GM12878 (cell line): ENCODE measurements around the gene NKIRAS2. TPM values are rescaled to one million over a fixed set of nuclear protein-coding genes. Genes with fewer than 3 reads are reported as not detected.

Experiments used
- ATAC-seq: fragments of 200-7000 bp; cut with Tn5 transposase; 3 replicates; pipeline ENCODE4 v1.9.1; 2020; ENCODE audit warnings: mild to moderate bottlenecking, moderate library complexity
- BruUV-seq: library from RNA; stranded (reverse); fragments of 400-500 nt; replicated peaks from 2 replicates; lab custom pipeline; 2021; lab: Mats Ljungman, UMichigan
- CTCF ChIA-PET: fragments of 300-600 bp; sonication (Branson Sonifier 250); formaldehyde crosslinking; extraction: SDS; loops from one replicate; lab custom pipeline; 2021; ENCODE audit warnings: inconsistent platforms; lab: Yijun Ruan, JAX
- POLR2A ChIA-PET: fragments of 350-600 bp; formaldehyde crosslinking; extraction: SDS; loops from one replicate; lab custom pipeline; 2021; ENCODE audit warnings: inconsistent platforms; lab: Charles Lee
- RAD21 ChIA-PET: fragments of 300-600 bp; sonication (Branson Sonifier 250); formaldehyde crosslinking; loops from one replicate; lab custom pipeline; 2023; ENCODE audit warnings: antibody characterized with exemption; ENCODE audit not compliant: unreplicated experiment; lab: Charles Lee
- SMC1A ChIA-PET: fragments of 300-600 bp; sonication (Branson Sonifier 250); formaldehyde crosslinking; loops from one replicate; lab custom pipeline; 2023; ENCODE audit not compliant: unreplicated experiment, uncharacterized antibody; lab: Charles Lee
- DNase-seq: peaks from one replicate; pipeline ENCODE4 v3.0.0-alpha.2; 2011; ENCODE audit warnings: low read depth, low spot score
- FAIRE-seq: peaks from 3 replicates; lab custom pipeline; 2011; peaks lifted over from hg19 to GRCh38; lab: Jason Lieb, UNC
- H2AFZ ChIP-seq: 2 replicates; pipeline ENCODE4 v1.6.0; 2011; ENCODE audit warnings: low read depth, low read length, control low read depth; ENCODE audit not compliant: control insufficient read depth
- H3K27ac ChIP-seq: 2 replicates; pipeline ENCODE4 v1.5.1; 2011; ENCODE audit warnings: control low read depth; ENCODE audit not compliant: control insufficient read depth, insufficient read depth
- H3K27me3 ChIP-seq, 2 experiments: replicated peaks in 1 of 2; 2 replicates each; pipeline versions ENCODE4 v1.6.0 to v1.6.1; 2011; ENCODE audit warnings: low read length in 1 of 2; ENCODE audit not compliant: control insufficient read depth in 2 of 2, insufficient read depth in 2 of 2
- H3K36me3 ChIP-seq, 2 experiments: 2 replicates each; pipeline ENCODE4 v1.5.1; 2011; ENCODE audit warnings: low read length in 1 of 2; ENCODE audit not compliant: control insufficient read depth in 2 of 2, insufficient read depth in 2 of 2
- H3K4me1 ChIP-seq: 2 replicates; pipeline ENCODE4 v1.6.1; 2011; ENCODE audit warnings: mild to moderate bottlenecking, low read length, moderate library complexity, mixed read lengths; ENCODE audit not compliant: control insufficient read depth, insufficient read depth
- H3K4me2 ChIP-seq: 2 replicates; pipeline ENCODE4 v1.6.0; 2011; ENCODE audit warnings: control low read depth; ENCODE audit not compliant: control insufficient read depth, insufficient read depth
- H3K4me3 ChIP-seq: fragments of 200-600 bp; sonication (generic); 2 replicates; pipeline ENCODE4 v1.5.1; 2016
- H3K79me2 ChIP-seq: 2 replicates; pipeline ENCODE4 v1.6.0; 2011; ENCODE audit warnings: low read length; ENCODE audit not compliant: control insufficient read depth, insufficient read depth
- H3K9ac ChIP-seq: 2 replicates; pipeline ENCODE4 v1.8.0; 2011; ENCODE audit warnings: low read length, control low read depth, mixed read lengths; ENCODE audit not compliant: control insufficient read depth, insufficient read depth
- H3K9me3 ChIP-seq: replicated peaks from 3 replicates; pipeline ENCODE4 v1.5.1; 2011; ENCODE audit warnings: mild to moderate bottlenecking, low read length; ENCODE audit not compliant: control insufficient read depth, insufficient read depth
- H4K20me1 ChIP-seq: 2 replicates; pipeline ENCODE4 v1.6.0; 2011; ENCODE audit not compliant: control insufficient read depth, insufficient read depth
- CHD2 ChIP-seq: IDR thresholded peaks from 2 replicates; pipeline ENCODE4 v1.6.1; 2011; ENCODE audit warnings: low read depth, low read length, improper control_type of control experiment, borderline replicate concordance
- CREB1 ChIP-seq: IDR thresholded peaks from 2 replicates; pipeline ENCODE4 v1.6.1; 2012; ENCODE audit warnings: low read depth, mild to moderate bottlenecking, inconsistent platforms
- CREM ChIP-seq: IDR thresholded peaks from 2 replicates; pipeline ENCODE4 v1.6.1; 2014; ENCODE audit warnings: antibody characterized with exemption, low read depth
- DPF2 ChIP-seq: fragments of 450-650 bp; IDR thresholded peaks from 2 replicates; pipeline ENCODE4 v1.6.1; 2017; ENCODE audit warnings: mild to moderate bottlenecking
- EED ChIP-seq: sonication (generic); IDR thresholded peaks from 2 replicates; pipeline ENCODE4 v1.6.1; 2016; ENCODE audit warnings: antibody characterized with exemption, low read depth
- EGR1 ChIP-seq, 2 experiments: IDR thresholded peaks; 1 replicate in 1 of 2; 2 replicates in 1 of 2; pipeline ENCODE4 v1.6.1; 2011 to 2012; ENCODE audit warnings: low read depth in 2 of 2, low read length in 2 of 2, borderline replicate concordance in 1 of 2, mild to moderate bottlenecking in 1 of 2, moderate library complexity in 1 of 2
- ELK1 ChIP-seq: IDR thresholded peaks from 2 replicates; pipeline ENCODE4 v1.6.1; 2012; ENCODE audit warnings: low read depth, low read length, improper control_type of control experiment
- HCFC1 ChIP-seq: fragments of 150-350 bp; IDR thresholded peaks from 2 replicates; pipeline ENCODE4 v1.6.1; 2014; ENCODE audit warnings: low read length
- MEF2A ChIP-seq: IDR thresholded peaks from 2 replicates; pipeline ENCODE4 v1.6.1; 2011; ENCODE audit warnings: low read depth, mild to moderate bottlenecking, low read length, moderate library complexity; ENCODE audit not compliant: insufficient read depth
- MTA3 ChIP-seq: IDR thresholded peaks from 2 replicates; pipeline ENCODE4 v1.6.1; 2012; ENCODE audit warnings: low read length, inconsistent platforms, borderline replicate concordance
- MYB ChIP-seq: fragments of 150-350 bp; IDR thresholded peaks from 2 replicates; pipeline ENCODE4 v1.6.1; 2014; ENCODE audit warnings: mild to moderate bottlenecking, low read depth, low read length, borderline replicate concordance
- MYC ChIP-seq: IDR thresholded peaks from 2 replicates; pipeline ENCODE4 v1.6.1; 2011; ENCODE audit warnings: mild to moderate bottlenecking, low read length, moderate library complexity, inconsistent platforms; ENCODE audit not compliant: insufficient read depth, insufficient replicate concordance, insufficient read length, severe bottlenecking
- SIN3A ChIP-seq: IDR thresholded peaks from 2 replicates; pipeline ENCODE4 v1.6.1; 2012; ENCODE audit warnings: low read depth, low read length, improper control_type of control experiment
- ZBTB4 ChIP-seq: fragments of 450-650 bp; formaldehyde crosslinking; IDR thresholded peaks from 2 replicates; pipeline ENCODE4 v1.4.0; 2022; ENCODE audit warnings: mild to moderate bottlenecking, moderate library complexity
- ZSCAN29 ChIP-seq: fragments of 450-650 bp; IDR thresholded peaks from 2 replicates; pipeline ENCODE4 v1.6.1; 2017; ENCODE audit warnings: mild to moderate bottlenecking, moderate library complexity
- ZZZ3 ChIP-seq: IDR thresholded peaks from 2 replicates; pipeline ENCODE4 v1.6.1; 2011; ENCODE audit warnings: low read depth; ENCODE audit not compliant: control insufficient read depth, insufficient read length
- WGBS: methylation state at CpG from one replicate; pipeline ENCODE4 v1.1.6; 2016; ENCODE audit warnings: low lambda C conversion rate; ENCODE audit not compliant: insufficient replicate concordance, insufficient coverage; ENCODE audit errors: missing lambda C conversion rate; 5-methylcytosine and 5-hydroxymethylcytosine counted together
- in situ Hi-C: fragments of 300-500 bp; cut with MboI; formaldehyde crosslinking; loops from 9 replicates; pipeline ENCODE4 v1.14.3; 2018; ENCODE audit warnings: mixed read lengths
- intact Hi-C: fragments of 100-400 bp; cut with micrococcal nuclease; formaldehyde crosslinking; loops from one replicate; pipeline ENCODE4 v1.14.2; 2022; ENCODE audit not compliant: unreplicated experiment
- polyA plus RNA-seq, 11 experiments: library from polyadenylated mRNA; depleted of rRNA in 4 of 11; unstranded in 6 of 11; stranded (reverse) in 5 of 11; fragments of >200 nt; fragmentation: Nextera tagmentation in 4 of 11; fragmentation: Illumina TruSeq in 1 of 11; extraction: Ambion mirVana in 4 of 11; extraction: Trizol in 1 of 11; gene quantifications; 1 replicate in 1 of 11; 2 replicates in 10 of 11; pipeline versions ENCODE4 v1.2.1 to v1.2.3, GENCODE V29; 2011 to 2016; ENCODE audit warnings: inconsistent platforms in 2 of 11, missing spikeins in 2 of 11, low read depth in 1 of 11
- total RNA-seq, 4 experiments: library from RNA; depleted of rRNA in 3 of 4; stranded (reverse); fragments of >200 nt in 3 of 4; fragmentation: Illumina TruSeq in 1 of 4; extraction: Trizol in 1 of 4; gene quantifications; 2 replicates each; pipeline versions ENCODE4 v1.2.1 to v1.2.3, GENCODE V29; 2013 to 2021
- TF ChIP-seq, protein P1 (sequence below): fragments of 450-650 bp; IDR thresholded peaks from 2 replicates; pipeline ENCODE4 v1.6.1; 2017; ENCODE audit warnings: mild to moderate bottlenecking, low read depth, inconsistent platforms; ENCODE audit not compliant: poor library complexity, severe bottlenecking

Gene NKIRAS2
- total and polyA plus RNA-seq, 10 of the 15 experiments (the other 5 are each of a cell fraction or from before 2014, with no cell fraction given) = 6.4 to 49.7 (median 27.2) TPM

GRCh38 chr17:41973408-41973811 lies 46.5 kb upstream of the NKIRAS2 start (continued):
- TF ChIP-seq ZBTB4 (CRISPR knock-in tag) (no peak), ZZZ3 (no peak), ELK1 (no peak)

DNA sequence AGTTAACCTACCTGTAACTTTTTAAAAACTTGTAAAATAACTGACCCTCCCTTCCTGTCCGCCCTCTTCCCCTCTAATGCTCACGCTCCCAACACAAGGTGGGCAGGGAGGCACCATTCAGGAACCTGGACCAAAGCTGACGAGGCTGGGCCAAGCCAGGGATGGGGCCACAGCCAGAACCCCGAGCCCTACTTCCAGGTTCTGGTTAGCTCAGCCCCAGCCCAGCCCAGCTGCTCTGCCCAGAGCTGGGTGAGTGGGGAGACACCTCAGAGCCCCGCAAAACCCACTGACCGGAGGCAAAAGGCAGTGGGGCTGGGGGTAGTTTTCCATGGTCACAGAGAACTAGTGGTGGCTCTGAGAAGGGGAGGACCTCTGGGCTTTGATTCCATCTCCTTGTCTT lies 45.9 kb upstream of the NKIRAS2 start:
- Histone ChIP-seq H4K20me1 (no peaks in the 10 kb centered on the region), H3K4me1 (peaks cover 24% of the 10 kb centered on the region), H3K79me2 (peaks cover 6% of the 10 kb centered on the region), H2AFZ (no peak overlapping the region), H3K9ac (no peak overlapping the region), H3K36me3 (peaks cover 33 to 41% of the 10 kb centered on the region in 2 experiments), H3K4me2 (no peak overlapping the region), H3K4me3 (no peak overlapping the region), H3K27me3 (no peaks in the 10 kb centered on the region), H3K9me3 (no peaks in the 10 kb centered on the region), H3K27ac (no peak overlapping the region)
- FAIRE-seq = no peak
- in situ Hi-C loops = no loop called here
- DNase-seq = no peak
- SMC1A ChIA-PET = interaction anchor here (0.5 kb wide), 1 partner anchor 434 kb away, joined by 3 read pairs; no protein-coding TSS in a partner anchor
- intact Hi-C loops = no loop called here
- CTCF ChIA-PET = interaction anchor here (1.6 to 3.2 kb wide), 3 partner anchors 43 to 91 kb away, joined by 4 to 13 read pairs (median 8); partner anchors contain the start of gene DNAJC7
- RAD21 ChIA-PET = interaction anchor here (1.1 kb wide), 1 partner anchor 44 kb away, joined by 3 read pairs; the partner anchor contains the start of gene DNAJC7
- POLR2A ChIA-PET = interaction anchor here (0.6 kb wide), 1 partner anchor 120 kb away, joined by 3 read pairs; no protein-coding TSS in a partner anchor
- WGBS = 83% methylated on average over 6 of the region's 6 CpGs
- no TSS peak for BruUV-seq
- no peak for ATAC-seq
- TF ChIP-seq CHD2 (no peak), MEF2A (no peak), ZSCAN29 (no peak), EED (no peak), CREM (no peak), MYB (no peak), DPF2 (no peak), CREB1 (no peak), EGR1 (IDR thresholded peaks at IDR 0.05; ENCODE audit: borderline replicate concordance in 1 of 2, low read depth in 2 of 2, low read length in 2 of 2) (no peak), HCFC1 (no peak), MTA3 (no peak), SIN3A (no peak), MYC (no peak)
- TF ChIP-seq, protein P1, sequence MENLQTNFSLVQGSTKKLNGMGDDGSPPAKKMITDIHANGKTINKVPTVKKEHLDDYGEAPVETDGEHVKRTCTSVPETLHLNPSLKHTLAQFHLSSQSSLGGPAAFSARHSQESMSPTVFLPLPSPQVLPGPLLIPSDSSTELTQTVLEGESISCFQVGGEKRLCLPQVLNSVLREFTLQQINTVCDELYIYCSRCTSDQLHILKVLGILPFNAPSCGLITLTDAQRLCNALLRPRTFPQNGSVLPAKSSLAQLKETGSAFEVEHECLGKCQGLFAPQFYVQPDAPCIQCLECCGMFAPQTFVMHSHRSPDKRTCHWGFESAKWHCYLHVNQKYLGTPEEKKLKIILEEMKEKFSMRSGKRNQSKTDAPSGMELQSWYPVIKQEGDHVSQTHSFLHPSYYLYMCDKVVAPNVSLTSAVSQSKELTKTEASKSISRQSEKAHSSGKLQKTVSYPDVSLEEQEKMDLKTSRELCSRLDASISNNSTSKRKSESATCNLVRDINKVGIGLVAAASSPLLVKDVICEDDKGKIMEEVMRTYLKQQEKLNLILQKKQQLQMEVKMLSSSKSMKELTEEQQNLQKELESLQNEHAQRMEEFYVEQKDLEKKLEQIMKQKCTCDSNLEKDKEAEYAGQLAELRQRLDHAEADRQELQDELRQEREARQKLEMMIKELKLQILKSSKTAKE = no peak
